Fibroblast of gingiva (primary cell): ENCODE results near the gene GCNT1.
"Not testable (repeated sequence)": the region's sequence is repeated elsewhere in the genome, so short reads cannot be mapped to it uniquely, and the experiment has no call there.

Experiments
- DNase-seq: peaks from one replicate; pipeline ENCODE4 v3.0.0-alpha.2; 2011; ENCODE audit warnings: low read depth

GCNT1 gene

DNA sequence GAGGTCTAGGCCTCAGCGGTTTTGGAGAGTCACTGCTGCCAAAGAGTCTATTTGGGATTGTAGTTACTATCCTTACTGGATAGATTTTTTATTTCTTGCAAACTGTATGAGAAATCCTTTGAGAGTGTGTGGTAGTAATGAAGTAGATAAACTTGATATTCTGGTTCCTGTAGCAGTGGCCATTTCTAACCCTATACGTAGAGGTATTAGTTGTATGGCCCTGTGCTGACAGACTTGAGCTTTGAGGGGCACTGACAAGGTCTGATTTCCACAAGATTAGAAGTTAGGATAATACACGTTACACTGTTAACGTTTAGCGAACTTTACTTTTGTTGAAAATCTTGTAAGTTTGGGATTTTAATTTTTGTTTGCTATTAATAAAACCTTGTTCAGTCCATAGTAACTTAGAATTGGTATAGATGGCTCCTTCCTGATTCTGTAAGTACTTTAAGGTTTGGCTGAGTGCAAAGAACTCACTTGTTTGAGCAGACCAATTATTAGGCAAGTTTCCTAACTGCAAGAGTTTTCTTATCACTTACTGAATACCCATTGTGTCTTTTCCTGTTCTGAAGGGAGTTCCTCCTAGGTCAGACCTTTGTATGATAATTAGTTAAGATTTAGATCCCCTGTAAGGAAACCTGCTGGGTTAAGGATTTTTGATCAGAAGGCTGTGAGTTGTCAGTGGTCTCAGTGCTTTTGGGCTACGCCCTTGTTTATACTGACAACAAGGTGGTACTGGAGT lies 31.4 kb downstream of the GCNT1 start:
- no peak for DNase-seq

DNA sequence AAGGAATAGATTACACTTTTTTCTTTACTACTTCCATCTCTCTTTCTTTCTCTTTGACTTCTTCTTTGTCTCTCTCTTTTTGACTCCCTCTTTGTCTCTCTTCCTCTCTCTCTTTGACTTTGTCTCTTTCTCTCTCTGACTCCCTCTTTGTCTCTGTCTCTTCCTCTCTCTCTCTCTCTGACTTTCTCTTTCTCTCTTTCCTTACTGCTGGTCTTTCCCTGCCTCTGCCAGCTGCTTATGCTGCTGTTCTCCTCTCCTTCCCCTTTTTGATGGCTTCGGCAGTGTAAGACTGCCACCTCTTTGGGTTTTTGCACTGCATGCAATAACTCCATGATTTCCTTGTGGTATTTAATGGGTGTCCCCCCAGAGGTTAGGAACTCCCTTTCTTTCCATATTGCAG lies 32.1 kb downstream of the GCNT1 start:
- DNase-seq, result not testable (repeated sequence)

DNA sequence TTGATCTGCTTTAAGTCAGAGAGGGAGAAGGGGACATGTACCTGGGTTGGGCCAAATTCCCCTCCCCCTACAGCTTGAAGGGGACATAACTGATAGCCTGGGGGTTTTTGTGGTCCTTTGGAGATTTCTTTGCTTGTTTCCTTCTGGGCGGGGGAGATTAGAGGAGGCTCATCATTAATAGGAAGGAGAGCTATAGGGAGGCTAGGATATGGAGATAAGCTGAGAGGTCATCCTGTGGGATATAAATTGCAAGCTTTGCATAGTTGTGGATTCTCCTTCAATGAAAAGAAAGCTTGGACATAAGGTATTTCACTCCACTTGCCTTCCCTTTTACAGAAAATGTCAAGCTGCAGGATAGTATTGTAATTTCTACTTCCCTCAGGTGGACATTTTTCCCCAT lies 34.5 kb downstream of the GCNT1 start:
- not testable (repeated sequence) for DNase-seq

DNA sequence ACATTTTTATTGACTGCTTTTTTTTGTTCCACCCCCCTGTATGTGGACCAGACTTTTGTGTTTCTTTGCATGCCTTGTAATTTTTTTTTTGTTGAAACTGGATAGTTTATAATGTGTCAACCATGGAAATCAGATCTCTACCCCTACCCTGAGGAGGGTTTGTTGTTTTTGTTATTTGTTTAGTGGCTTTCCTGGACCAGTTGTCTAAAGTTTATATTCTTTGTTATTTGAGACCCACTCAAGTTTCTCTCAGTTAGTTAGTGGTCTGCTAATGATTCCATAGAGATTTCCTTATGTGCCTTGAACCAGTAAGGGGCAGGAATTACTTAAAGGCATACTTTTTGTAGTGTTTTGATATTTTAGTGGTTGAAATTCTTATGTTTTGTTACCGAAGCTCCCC lies 41.1 kb downstream of the GCNT1 start:
- DNase-seq, result peak; percentile 38

DNA sequence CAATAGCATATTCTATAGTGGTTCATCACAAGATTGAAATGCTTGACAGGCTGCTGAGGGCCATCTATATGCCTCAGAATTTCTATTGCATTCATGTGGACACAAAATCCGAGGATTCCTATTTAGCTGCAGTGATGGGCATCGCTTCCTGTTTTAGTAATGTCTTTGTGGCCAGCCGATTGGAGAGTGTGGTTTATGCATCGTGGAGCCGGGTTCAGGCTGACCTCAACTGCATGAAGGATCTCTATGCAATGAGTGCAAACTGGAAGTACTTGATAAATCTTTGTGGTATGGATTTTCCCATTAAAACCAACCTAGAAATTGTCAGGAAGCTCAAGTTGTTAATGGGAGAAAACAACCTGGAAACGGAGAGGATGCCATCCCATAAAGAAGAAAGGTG lies 43.8 kb downstream of the GCNT1 start:
- no peak for DNase-seq

DNA sequence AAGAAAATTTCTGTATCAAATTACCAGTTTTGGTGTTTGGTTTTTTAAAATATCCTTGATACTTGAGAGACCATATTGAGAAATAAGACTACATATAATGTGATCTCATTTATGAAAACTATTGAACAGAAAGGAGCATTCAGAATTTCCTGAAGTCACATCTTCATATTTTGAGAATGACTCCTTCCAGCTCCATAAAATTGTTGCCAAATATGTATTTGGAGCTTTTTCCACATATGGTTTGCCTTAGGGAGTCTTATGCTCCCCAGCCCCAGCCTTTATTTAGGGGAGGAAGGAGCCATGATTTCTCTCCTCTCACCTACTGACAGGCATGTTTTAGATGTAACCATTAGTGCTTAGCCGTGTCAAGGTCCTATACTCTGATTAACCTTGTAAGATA lies 51.1 kb downstream of the GCNT1 start:
- DNase-seq, result peak; percentile 89

DNA sequence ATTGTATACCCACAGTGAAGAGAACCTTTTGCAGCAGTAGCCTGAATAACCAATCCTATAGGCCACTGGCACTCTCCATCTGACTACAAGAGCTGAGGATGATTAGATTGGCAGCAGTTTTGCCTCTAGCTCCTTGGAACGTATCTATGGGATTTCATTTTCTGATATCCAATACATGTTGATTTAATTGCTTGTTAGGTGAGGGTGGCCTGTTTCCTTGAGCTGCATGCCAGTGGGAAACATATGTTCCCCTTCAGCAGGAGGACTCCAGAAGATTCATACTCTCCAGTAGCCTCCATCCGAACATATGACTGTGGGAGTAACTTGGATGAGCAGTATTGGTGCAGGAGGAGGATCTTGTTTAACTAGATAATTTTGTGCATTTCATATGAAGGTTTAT lies 51.5 kb downstream of the GCNT1 start:
- no peak for DNase-seq

DNA sequence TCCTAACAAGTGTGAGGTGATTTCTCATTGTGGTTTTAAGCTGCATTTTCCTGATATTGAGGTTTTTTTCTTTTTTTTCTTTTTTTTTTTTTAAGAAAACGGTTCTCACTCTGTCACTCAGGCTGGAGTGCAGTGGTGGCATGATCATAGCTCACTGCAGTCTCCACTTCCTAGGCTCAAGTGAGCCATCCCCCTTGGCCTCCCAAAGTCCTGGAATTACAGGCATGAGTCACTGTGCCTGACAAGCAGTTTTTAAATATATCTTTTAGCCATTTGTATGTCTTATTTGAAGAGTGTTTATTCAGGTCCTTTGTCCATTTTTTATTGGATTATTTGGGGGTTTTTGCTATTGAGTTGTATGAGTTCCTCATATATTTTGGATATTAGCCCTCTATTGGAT lies 53.8 kb downstream of the GCNT1 start:
- peak; percentile 60 for DNase-seq

DNA sequence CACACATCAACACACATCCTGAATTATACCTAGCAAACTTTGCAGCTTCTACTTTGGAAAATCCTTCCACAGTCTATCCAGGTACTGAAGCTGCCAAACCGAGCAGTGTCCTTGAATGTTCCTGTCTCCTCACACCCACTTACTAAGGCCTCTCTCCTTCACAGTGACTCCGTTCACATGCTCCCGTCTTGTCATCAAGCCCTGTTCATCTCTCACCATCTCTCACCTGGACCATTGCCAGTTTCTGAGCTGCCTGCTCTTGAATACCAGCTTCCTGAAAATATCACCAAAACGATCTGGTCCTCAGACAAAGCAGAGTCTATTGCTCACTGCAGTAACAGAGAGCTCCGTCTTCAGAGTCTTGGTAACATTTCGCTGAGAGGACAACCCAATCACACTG lies 57.4 kb downstream of the GCNT1 start:
- DNase-seq, result no peak

DNA sequence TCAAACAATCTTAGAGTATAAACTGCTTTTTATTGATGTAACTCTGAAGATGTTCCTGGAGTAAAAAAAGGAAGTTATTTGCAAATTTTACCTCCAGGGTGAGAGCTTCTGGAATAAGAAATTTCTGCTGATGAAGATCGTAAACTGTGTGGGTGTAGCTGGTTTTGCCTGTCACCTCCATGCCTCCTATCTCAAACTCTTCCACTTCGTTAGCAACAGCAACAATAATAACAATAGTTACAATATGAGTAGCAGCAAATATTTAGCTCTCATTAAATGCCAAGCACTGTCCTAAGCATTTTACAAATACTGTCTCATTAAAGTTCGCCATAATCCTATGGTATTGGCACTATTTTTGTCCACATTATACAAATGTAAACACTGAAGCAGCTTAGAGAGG lies 57.9 kb downstream of the GCNT1 start:
- DNase-seq, result no peak

DNA sequence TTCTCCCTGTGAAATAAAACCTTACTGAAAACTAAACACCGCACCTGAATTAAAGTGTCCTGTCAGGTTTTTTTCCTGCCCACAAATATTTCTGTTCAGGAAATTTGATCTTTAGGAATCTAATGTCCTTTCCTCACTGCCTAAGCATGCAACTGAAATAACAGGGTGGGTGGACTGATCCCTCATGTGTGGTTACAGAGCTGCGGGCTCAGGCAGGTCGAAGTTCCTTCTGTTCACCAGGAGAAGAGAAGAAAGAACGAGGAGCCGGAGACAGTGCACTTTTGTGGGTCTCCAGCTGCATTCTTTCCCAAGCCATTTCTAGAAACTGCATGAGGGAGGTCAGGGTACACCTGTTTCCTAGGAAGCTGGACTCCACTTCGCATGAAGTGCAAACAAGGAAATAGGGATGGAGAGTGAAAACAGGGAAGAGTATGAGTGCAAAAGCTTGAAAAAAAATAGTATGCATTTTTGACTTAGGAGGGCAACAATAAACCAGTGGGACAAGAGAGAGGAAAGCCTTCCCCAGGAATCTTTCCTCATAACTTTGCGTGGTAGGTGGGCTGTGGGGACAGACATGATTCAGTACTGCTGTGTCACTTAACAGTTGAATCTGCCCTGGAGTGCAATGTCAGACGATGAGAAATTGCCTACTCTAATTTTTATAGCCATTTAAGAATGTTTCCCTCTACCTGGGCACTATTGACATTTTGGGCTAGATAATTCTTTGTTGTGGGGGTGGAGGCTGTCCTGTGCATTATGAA lies 60.3 kb downstream of the GCNT1 start:
- DNase-seq, result no peak

DNA sequence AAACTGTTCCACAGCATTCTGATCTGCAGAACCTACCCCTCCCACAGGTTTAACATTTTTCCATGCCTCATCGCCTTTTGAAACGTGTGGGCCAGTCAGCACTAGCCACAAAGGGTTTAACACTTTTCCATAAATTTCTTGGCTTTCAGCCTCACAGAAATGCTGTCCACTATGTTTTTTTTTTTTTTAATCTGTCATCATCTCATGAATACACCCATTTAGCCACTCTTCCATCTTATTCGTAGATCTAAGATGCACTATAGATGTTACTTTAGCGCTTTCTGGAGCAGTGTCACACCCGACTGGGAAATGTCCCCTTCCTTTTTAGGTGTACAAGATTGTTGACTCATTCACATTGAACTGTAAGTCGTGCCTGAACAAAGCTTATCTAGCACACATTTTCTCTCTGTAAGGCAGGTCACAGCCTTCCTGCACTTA lies 62.3 kb downstream of the GCNT1 start:
- DNase-seq, result no peak

DNA sequence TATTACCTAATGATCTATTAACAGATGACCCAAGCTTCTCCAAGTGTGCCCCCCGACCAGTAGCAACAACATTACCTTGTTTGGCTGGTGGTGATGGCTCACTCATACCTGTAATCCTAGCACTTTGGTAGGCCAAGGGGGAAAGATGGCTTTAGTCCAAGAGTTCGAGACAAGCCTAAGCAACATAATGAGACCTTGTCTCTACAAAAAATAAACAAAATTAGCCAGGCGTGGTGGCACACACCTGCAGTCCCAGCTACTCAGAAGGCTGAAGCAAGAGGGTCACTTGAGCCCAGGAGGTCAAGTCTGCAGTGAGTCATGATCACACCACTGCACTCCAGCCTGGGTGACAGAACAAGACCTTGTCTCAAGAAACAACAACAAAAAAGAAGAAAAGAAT lies 62.9 kb downstream of the GCNT1 start:
- DNase-seq, result no peak

DNA sequence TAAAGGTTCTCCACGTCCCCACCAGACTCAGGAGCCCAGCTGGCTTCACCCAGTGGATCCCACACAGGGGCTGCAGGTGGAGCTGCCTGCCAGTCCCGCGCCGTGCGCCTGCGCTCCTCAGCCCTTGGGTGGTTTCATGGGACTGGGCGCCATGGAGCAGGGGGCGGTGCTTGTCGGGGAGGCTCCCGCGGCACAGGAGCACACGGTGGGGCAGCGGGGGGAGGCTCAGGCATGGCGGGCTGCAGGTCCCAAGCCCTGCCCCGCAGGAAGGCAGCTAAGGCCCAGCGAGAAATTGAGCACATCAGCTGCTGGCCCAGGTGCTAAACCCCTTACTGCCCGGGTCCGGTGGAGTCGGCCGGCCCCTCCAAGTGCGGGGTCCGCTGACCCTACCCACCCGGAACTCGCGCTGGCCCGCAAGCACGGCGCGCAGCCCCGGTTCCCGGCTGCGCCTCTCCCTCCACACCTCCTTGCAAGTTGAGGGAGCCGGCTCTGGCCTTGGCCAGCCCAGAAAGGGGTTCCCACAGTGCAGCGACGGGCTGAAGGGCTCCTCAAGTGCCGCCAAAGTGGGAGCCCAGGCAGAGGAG lies 64.7 kb downstream of the GCNT1 start:
- not testable (repeated sequence) for DNase-seq

DNA sequence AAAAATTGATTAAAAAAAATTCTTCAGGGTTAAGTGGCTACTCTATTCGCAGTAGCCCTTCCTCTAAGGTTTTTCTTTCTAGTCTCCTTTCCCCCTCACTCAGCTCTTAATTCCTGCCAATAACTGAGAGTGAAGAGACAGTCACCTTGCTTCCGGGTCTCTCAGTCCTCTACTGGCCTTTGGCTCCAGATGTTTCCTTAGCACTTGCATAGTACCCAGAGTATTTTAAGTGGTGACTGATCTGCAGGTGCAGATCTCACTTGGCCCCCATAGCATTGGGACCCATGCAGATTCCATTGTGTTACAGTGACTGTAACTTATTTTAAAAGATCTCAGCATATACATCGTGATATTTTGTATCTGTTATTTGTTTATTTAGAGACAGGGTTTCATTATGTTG lies 66.2 kb downstream of the GCNT1 start:
- DNase-seq, result no peak

DNA sequence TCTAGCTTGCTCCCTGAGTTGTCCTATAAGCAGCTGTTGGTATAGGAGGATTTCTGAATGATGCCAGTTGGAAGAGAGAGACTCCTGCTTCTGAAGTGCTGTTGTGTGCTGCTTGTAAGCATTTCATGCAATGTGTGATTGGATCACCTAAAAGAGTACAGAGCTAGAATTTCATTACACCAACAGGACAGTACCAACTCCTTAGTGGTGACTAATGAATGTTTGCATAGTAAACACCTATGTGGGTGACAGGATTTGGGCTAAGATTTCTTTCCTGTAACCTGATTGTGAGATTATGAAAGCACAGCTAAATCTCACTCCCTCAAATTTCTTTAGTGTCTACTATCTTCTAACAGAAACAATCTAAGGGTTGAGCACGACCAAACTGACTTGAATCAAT lies 67.0 kb downstream of the GCNT1 start:
- no peak for DNase-seq

DNA sequence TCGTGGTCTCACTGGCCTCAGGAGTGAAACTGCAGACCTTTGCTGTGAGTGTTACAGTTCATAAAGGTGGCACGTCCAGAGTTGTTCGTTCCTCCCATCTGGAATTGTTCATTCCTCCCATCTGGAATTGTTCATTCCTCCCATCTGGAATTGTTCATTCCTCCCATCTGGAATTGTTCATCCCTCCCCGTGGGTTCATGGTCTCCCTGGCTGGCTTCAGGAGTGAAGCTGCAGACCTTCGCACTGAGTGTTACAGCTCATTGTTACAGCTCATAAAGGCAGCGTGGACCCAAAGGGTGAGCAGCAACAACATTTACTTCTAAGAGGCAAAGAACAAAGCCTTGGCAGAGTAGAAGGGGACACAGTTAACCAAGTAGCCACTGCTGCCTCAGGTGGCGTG lies 69.1 kb downstream of the GCNT1 start:
- peak; percentile 66 for DNase-seq

DNA sequence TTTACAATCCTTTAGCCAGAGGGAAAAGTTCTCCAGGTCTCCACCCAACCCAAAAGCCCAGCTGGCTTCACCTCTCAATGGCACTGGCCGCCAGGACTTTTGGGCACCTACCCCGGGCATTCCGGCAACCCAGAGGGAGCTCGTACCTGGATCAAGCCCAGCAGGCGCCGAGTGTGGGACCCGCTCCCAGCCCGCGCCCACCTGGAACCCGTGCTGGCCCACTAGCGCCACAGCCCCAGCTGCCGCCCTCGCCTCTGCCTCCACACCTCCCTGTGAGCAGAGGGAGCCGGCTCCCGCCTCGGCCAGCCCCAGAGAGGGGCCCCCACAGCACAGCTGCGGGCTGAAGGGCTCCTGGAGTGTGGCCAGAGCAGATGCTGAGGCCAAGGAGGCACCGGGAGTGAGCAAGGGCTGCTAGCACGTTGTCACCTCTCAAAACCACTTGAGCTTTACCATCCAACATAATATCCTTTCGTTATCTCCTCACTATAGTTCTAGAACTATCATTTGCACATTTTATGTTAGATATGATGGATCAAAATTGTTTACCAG lies 69.7 kb downstream of the GCNT1 start:
- no peak for DNase-seq

DNA sequence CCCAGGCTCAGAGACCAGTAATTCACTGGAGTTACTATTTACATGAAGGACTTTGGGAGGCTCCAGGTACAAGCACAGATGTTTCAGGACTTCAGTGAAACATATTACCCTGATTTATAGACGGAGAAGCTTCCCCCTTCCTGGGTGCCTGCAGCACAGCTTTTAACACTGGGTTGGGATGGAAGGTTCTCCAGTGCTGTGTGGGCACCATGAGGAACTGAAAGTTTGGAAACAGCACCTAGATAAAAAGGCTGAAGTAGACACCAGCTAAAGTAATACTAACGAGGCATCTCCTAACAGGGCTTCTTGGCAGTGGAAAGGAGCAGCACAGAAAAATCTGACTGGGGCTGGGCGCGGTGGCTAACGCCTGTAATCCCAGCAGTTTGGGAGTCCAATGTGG lies 70.7 kb downstream of the GCNT1 start:
- no peak for DNase-seq

DNA sequence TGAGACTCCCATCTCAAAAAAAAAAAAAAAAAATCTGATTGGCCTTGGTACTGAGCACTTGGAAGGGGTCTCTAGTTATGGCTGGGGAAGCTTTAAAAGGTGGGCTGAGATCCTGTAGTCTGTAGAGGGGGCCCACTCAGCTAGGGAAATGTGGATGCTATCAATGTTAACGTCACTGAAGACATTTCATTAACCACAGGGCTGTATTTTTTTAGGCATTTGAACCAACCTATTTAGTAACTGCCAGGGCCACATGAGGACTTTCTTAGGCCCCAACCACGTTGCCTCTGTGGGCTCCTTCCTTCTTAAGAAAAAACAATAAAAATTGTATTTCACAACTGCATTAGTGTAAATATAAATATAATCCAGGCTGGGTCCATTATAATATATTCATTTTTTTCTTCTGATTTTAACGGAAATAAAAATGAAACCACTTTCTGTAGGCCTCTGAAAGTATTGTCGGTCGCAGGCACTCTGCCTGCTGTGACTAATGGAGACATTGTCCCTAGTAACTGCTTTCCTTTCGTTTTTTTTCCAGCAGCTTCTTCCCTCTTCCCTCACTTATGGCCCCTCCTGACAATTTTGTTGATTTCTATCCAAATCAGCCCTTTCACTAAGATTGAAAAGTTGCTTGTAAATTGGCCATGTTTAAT lies 71.6 kb downstream of the GCNT1 start:
- peak; percentile 82 for DNase-seq

DNA sequence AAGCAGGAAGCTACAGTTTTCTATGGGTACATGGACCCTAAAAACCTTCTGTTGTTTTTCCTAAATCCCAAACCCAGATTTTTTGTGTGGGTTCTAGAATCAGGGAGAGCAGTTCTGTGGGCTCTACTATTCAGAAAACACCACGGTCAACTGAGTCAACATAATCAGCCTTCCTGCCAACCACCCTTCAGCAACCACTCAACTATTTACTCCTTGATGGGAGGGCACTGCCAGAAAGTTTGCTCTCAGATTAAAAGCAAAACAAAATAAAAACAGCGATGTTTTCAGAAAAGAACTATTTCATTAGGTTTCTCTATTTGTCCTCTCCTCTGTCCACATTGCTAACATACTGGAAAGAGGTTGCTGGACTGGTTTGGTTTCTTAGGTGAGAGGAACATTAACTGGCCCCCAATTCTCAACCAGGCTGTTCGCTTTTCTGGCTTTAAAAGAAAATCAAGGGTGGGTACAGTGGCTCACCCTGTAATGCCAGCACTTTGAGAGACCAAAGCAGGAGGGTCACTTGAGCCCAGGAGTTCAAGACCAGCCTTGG lies 72.3 kb downstream of the GCNT1 start:
- no peak for DNase-seq

DNA sequence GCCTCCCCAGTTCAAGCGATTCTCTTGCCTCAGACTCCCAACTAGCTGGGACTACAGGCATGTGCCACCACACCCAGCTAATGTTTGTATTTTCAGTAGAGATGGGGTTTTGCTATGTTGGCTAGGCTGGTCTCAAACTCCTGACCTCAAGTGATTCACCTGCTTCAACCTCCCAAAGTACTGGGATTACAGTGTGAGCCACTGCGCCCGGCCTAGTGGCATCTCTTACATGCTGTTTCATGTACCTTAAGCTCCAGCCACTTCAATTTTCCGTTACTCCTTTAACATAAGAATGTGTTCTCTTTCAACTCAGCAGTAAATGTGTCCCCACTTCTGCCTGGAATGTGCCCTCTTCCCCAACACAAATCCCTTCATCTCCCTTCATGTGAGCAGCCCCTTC lies 73.9 kb downstream of the GCNT1 start:
- not testable (repeated sequence) for DNase-seq
